Measurements from ENCODE around the gene NDUFA8.

- TF ChIP-seq STAT5A (IDR thresholded peaks at IDR 0.05; ENCODE audit: borderline replicate concordance, low read length), result no peak
- TF ChIP-seq EP300 (IDR thresholded peaks at IDR 0.05; ENCODE audit: low read length), result no peak
- TF ChIP-seq SIN3B (IDR thresholded peaks at IDR 0.05; ENCODE audit: low read depth), result no peak
- no peak for TF ChIP-seq PPARD (CRISPR knock-in tag; IDR thresholded peaks at IDR 0.05)
- TF ChIP-seq CEBPB (tag; IDR thresholded peaks at IDR 0.05), result no peak
- TF ChIP-seq POLR2AphosphoS2 (IDR thresholded peaks at IDR 0.05; ENCODE audit: low read length), result no peak
- no peak for TF ChIP-seq POLR2A (conservative IDR thresholded peaks at IDR 0.05)
- TF ChIP-seq FOXM1 (IDR thresholded peaks at IDR 0.05; ENCODE audit: low read depth), result no peak
- no peak for TF ChIP-seq FOXM1 (CRISPR knock-in tag; IDR thresholded peaks at IDR 0.05; ENCODE audit: low read depth)
- no peak for TF ChIP-seq HIVEP1 (CRISPR knock-in tag; IDR thresholded peaks at IDR 0.05)
- TF ChIP-seq ZNF75A (CRISPR knock-in tag; IDR thresholded peaks at IDR 0.05), result no peak
- TF ChIP-seq ZNF224 (CRISPR knock-in tag; IDR thresholded peaks at IDR 0.05), result no peak
- TF ChIP-seq ZNF24 (IDR thresholded peaks at IDR 0.05), result no peak
These were observed 14.1 kb downstream of the NDUFA8 start for GRCh38 chr9:122145592-122145863.

Data from K562 (cell line).